Measurements from ENCODE around the gene TALDO1. TPM values are rescaled to one million over a fixed set of nuclear protein-coding genes. Genes with fewer than 3 reads are reported as not detected.

TALDO1 gene
- total RNA-seq, 2 donors from 2014 or later: 131 to 255 TPM

GRCh38 chr11:742571-743201, 4.6 kb upstream of the TALDO1 start:
- no peak for ATAC-seq (replicated peaks)
- Mint-ChIP-seq H3K27me3 (no peaks in the 10 kb centered on the region), H3K36me3 (ENCODE audit: low read depth) (no peaks in the 10 kb centered on the region), H3K9me3 (no peaks in the 10 kb centered on the region), H3K27ac (no peak overlapping the region), H3K4me3 (no peak overlapping the region), H3K4me1 (peaks cover 3% of the 10 kb centered on the region)

GRCh38 chr11:745428-745827, 1.8 kb upstream of the TALDO1 start:
- ATAC-seq (replicated peaks): no peak
- Mint-ChIP-seq H3K9me3 (no peaks in the 10 kb centered on the region), H3K4me3 (no peak overlapping the region), H3K27ac (no peak overlapping the region), H3K27me3 (no peaks in the 10 kb centered on the region), H3K36me3 (ENCODE audit: low read depth) (no peaks in the 10 kb centered on the region), H3K4me1 (no peaks in the 10 kb centered on the region)

DNA sequence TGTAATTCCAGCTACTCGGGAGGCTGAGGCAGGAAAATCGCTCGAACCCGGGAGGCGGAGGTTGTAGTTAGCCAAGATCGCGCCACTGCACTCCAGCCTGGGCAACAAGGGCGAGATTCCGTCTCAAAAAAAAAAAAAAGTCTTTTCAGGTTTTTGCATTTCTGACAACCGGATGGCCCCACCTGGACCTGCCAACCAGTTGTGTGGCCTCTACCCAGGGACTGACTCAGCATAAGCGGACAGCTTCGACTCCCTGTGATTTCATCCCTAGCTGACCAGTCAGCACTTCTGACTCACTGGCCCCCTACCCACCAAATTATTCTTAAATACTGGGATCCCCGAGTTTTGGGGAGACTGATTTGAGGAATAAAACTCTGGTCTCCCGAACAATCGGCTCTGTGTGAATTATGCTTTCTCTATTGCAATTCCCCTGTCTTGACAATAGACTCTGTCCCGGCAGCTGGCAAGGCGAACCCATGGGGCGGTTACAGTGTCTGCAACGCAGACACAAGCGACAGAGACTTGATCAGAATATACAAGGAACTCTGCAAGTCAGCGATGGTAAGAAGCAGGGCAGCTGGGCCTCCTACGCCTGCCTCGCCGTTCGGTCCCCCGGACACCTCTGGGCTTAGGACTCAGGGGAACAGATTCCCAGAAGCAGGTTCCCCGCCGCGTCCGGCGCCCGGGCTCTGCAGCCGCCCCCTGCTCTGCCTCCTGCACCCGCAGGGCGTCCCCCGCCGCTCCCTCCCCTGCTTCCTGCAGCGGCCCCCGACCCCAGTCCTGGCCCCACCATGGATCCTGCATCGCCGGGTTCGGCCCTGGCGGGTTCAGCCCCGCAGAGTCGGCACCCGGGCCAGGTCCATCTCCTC, 741 bp upstream of the TALDO1 start:
- Mint-ChIP-seq H3K27ac (peak overlapping the region; percentile 74), H3K27me3 (no peaks in the 10 kb centered on the region), H3K4me3 (peak overlapping the region; percentile 86), H3K36me3 (ENCODE audit: low read depth) (no peaks in the 10 kb centered on the region), H3K9me3 (no peaks in the 10 kb centered on the region), H3K4me1 (no peaks in the 10 kb centered on the region)
- peak; percentile 47 for ATAC-seq (replicated peaks)

- no peak for ATAC-seq (replicated peaks)
- Mint-ChIP-seq H3K4me3 (peak overlapping the region; percentile 85), H3K27me3 (no peaks in the 10 kb centered on the region), H3K4me1 (no peaks in the 10 kb centered on the region), H3K9me3 (no peaks in the 10 kb centered on the region), H3K36me3 (ENCODE audit: low read depth) (no peaks in the 10 kb centered on the region), H3K27ac (peak overlapping the region; percentile 78)
Observed at GRCh38 chr11:748007-748359, 719 bp downstream of the TALDO1 start.

- no peak for ATAC-seq (replicated peaks)
- no peaks in the 10 kb centered on the region for H3K36me3 Mint-ChIP-seq (ENCODE audit: low read depth)
- H3K4me1 Mint-ChIP-seq: no peaks in the 10 kb centered on the region
- peak overlapping the region; percentile 30 for H3K27ac Mint-ChIP-seq
- no peaks in the 10 kb centered on the region for H3K27me3 Mint-ChIP-seq
- H3K4me3 Mint-ChIP-seq: peak overlapping the region; percentile 85
- H3K9me3 Mint-ChIP-seq: no peaks in the 10 kb centered on the region
Observed at GRCh38 chr11:749731-750130, 2.5 kb downstream of the TALDO1 start.

- no peak for ATAC-seq (replicated peaks)
- Mint-ChIP-seq H3K27me3 (no peaks in the 10 kb centered on the region), H3K4me1 (no peaks in the 10 kb centered on the region), H3K36me3 (ENCODE audit: low read depth) (peaks cover 95% of the 10 kb centered on the region), H3K27ac (no peak overlapping the region), H3K9me3 (no peaks in the 10 kb centered on the region), H3K4me3 (no peak overlapping the region)
Observed at GRCh38 chr11:760236-760635, 13.0 kb downstream of the TALDO1 start.

- Mint-ChIP-seq H3K4me3 (no peak overlapping the region), H3K9me3 (no peaks in the 10 kb centered on the region), H3K27ac (no peak overlapping the region), H3K4me1 (no peaks in the 10 kb centered on the region), H3K27me3 (no peaks in the 10 kb centered on the region), H3K36me3 (ENCODE audit: low read depth) (peaks cover 94% of the 10 kb centered on the region)
- no peak for ATAC-seq (replicated peaks)
Observed at GRCh38 chr11:761526-762108, 14.4 kb downstream of the TALDO1 start.

GRCh38 chr11:762421-763072, 15.3 kb downstream of the TALDO1 start:
- Mint-ChIP-seq H3K9me3 (no peaks in the 10 kb centered on the region), H3K4me1 (no peaks in the 10 kb centered on the region), H3K4me3 (no peak overlapping the region), H3K36me3 (ENCODE audit: low read depth) (peaks cover 92% of the 10 kb centered on the region), H3K27me3 (no peaks in the 10 kb centered on the region), H3K27ac (no peak overlapping the region)
- ATAC-seq (replicated peaks): no peak

DNA sequence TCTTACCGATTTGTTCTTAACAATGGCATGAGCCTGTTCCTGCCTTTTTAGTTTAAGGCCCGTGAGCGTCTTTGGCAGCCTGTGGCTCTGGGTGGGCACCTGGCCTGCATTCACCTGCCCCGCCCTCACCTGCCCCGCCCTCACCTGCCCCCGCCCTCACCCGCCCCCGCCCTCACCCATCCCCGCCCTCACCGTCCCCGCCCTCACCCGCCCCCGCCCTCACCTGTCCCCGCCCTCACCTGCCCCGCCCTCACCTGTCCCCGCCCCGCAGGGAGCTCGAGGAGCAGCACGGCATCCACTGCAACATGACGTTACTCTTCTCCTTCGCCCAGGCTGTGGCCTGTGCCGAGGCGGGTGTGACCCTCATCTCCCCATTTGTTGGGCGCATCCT, 15.8 kb downstream of the TALDO1 start:
- no peak overlapping the region for H3K27ac Mint-ChIP-seq
- peaks cover 87% of the 10 kb centered on the region for H3K36me3 Mint-ChIP-seq (ENCODE audit: low read depth)
- no peaks in the 10 kb centered on the region for H3K9me3 Mint-ChIP-seq
- no peak for ATAC-seq (replicated peaks)
- no peaks in the 10 kb centered on the region for H3K4me1 Mint-ChIP-seq
- H3K4me3 Mint-ChIP-seq: no peak overlapping the region
- H3K27me3 Mint-ChIP-seq: no peaks in the 10 kb centered on the region

DNA sequence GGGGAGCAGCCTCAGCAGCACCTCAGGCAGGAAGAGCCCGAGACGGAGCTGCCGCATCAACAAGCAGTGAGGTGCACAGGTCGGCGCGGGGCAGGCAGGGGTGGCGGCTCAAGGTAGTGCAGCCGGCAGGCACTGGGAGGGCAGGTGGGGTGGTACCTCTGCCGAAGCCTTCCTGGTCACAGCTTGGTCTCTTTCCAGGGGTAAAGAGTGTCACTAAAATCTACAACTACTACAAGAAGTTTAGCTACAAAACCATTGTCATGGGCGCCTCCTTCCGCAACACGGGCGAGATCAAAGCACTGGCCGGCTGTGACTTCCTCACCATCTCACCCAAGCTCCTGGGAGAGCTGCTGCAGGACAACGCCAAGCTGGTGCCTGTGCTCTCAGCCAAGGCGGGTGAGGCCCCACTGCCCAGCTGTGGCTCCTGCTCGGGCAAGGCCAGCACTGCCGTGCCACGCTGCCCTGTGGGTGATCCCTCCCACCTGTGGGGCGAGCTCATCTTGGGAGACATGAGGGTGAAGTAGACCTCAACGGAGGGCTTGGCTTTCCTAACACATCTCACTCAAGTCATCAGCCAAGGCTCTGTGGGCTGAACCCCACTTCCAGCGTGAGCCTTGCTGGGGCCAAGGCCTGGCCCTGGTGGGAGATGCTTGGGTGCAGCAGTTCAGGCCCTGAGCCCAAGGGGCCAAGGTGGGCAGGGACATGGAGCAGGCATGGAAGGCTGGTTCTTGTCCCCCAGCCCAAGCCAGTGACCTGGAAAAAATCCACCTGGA, 16.5 kb downstream of the TALDO1 start:
- H3K4me3 Mint-ChIP-seq: no peak overlapping the region
- peaks cover 80% of the 10 kb centered on the region for H3K36me3 Mint-ChIP-seq (ENCODE audit: low read depth)
- no peaks in the 10 kb centered on the region for H3K9me3 Mint-ChIP-seq
- no peak overlapping the region for H3K27ac Mint-ChIP-seq
- H3K4me1 Mint-ChIP-seq: no peaks in the 10 kb centered on the region
- no peaks in the 10 kb centered on the region for H3K27me3 Mint-ChIP-seq
- ATAC-seq (replicated peaks): no peak

DNA sequence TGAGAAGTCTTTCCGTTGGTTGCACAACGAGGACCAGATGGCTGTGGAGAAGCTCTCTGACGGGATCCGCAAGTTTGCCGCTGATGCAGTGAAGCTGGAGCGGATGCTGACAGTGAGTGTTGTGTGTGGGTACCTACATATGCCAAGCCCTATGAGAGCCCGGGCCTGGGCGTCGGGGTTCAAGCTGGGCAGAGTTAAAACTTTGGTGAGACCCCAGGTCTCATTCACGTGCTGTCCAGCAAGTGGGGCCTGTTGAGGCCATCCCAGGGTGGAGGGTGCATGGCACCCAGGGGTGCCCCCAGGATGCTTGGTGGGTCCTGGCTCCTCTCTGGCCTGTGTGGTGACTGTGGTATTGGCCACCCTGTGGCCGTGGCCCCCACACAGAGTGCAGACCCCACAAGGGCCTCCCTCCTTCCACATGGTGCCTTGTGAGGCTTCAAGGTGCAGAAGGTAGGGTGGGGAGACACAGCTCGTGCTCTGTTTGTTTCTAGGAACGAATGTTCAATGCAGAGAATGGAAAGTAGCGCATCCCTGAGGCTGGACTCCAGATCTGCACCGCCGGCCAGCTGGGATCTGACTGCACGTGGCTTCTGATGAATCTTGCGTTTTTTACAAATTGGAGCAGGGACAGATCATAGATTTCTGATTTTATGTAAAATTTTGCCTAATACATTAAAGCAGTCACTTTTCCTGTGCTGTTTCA, 17.2 kb downstream of the TALDO1 start:
- no peaks in the 10 kb centered on the region for H3K4me1 Mint-ChIP-seq
- H3K27me3 Mint-ChIP-seq: no peaks in the 10 kb centered on the region
- no peaks in the 10 kb centered on the region for H3K9me3 Mint-ChIP-seq
- no peak overlapping the region for H3K4me3 Mint-ChIP-seq
- ATAC-seq (replicated peaks): no peak
- peaks cover 73% of the 10 kb centered on the region for H3K36me3 Mint-ChIP-seq (ENCODE audit: low read depth)
- H3K27ac Mint-ChIP-seq: no peak overlapping the region

GRCh38 chr11:765025-765801, 17.9 kb downstream of the TALDO1 start:
- Mint-ChIP-seq H3K27ac (no peak overlapping the region), H3K27me3 (no peaks in the 10 kb centered on the region), H3K4me3 (no peak overlapping the region), H3K36me3 (ENCODE audit: low read depth) (peaks cover 73% of the 10 kb centered on the region), H3K9me3 (no peaks in the 10 kb centered on the region), H3K4me1 (no peaks in the 10 kb centered on the region)
- peak; percentile 47 for ATAC-seq (replicated peaks)

GRCh38 chr11:765802-766091, 18.5 kb downstream of the TALDO1 start:
- Mint-ChIP-seq H3K27ac (no peak overlapping the region), H3K9me3 (no peaks in the 10 kb centered on the region), H3K27me3 (no peaks in the 10 kb centered on the region), H3K4me1 (no peaks in the 10 kb centered on the region), H3K36me3 (ENCODE audit: low read depth) (peaks cover 73% of the 10 kb centered on the region), H3K4me3 (no peak overlapping the region)
- no peak for ATAC-seq (replicated peaks)
